22Rv1 (cell line): ENCODE measurements around the gene ASAP2.

Source experiments
- ZFX ChIP-seq: fragments of 450-650 bp; IDR thresholded peaks from 2 replicates; pipeline ENCODE4 v1.6.1; 2017; ENCODE audit warnings: antibody characterized with exemption, borderline replicate concordance
- TF ChIP-seq, protein P1 (sequence below): fragments of 450-650 bp; IDR thresholded peaks from 2 replicates; pipeline ENCODE4 v1.5.1; 2017; ENCODE audit warnings: mild to moderate bottlenecking

DNA sequence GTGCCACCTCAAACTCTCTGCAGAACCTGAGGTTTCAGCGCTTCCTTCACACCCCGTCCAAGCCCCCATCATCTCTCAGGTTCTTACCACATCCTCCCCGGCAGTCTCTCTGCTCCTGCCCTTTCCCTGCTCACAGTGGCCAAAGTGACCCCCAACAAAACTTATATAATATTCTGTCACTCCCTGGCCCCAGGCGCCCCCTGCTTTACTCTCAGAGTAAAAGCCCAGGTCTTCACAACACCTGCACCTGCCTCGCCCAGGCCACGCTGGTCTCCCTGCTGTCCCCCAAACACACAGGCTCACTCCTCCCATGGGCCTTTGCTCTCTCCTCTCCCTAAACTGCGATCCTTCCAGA, 210.3 kb downstream of the ASAP2 start:
- TF ChIP-seq, protein P1, sequence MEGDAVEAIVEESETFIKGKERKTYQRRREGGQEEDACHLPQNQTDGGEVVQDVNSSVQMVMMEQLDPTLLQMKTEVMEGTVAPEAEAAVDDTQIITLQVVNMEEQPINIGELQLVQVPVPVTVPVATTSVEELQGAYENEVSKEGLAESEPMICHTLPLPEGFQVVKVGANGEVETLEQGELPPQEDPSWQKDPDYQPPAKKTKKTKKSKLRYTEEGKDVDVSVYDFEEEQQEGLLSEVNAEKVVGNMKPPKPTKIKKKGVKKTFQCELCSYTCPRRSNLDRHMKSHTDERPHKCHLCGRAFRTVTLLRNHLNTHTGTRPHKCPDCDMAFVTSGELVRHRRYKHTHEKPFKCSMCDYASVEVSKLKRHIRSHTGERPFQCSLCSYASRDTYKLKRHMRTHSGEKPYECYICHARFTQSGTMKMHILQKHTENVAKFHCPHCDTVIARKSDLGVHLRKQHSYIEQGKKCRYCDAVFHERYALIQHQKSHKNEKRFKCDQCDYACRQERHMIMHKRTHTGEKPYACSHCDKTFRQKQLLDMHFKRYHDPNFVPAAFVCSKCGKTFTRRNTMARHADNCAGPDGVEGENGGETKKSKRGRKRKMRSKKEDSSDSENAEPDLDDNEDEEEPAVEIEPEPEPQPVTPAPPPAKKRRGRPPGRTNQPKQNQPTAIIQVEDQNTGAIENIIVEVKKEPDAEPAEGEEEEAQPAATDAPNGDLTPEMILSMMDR = no peak
- no peak for TF ChIP-seq ZFX
